CD4-positive, alpha-beta T cell (primary cell): Measurements from ENCODE around the gene SPIN1. TPM values are rescaled to one million over a fixed set of nuclear protein-coding genes. Genes with fewer than 3 reads are reported as not detected.

ENCODE experiments used
- ATAC-seq: fragments of 200-7000 bp; cut with Tn5 transposase; one replicate; pipeline ENCODE4 v1.10.0; 2022; ENCODE audit warnings: mild to moderate bottlenecking; ENCODE audit not compliant: poor library complexity
- CTCF ChIA-PET: fragments of 350-600 bp; sonication (Branson Sonifier 250); formaldehyde crosslinking; loops from one replicate; lab custom pipeline; 2021; ENCODE audit warnings: antibody characterized with exemption, inconsistent platforms; lab: Charles Lee
- POLR2A ChIA-PET: fragments of 350-600 bp; sonication (Branson Sonifier 250); formaldehyde crosslinking; loops from one replicate; lab custom pipeline; 2021; ENCODE audit warnings: antibody characterized with exemption, inconsistent platforms; lab: Charles Lee
- DNase-seq, 14 experiments: peaks; one replicate each; pipeline ENCODE4 v3.0.0-alpha.2; 2013 to 2020; ENCODE audit warnings: mixed read lengths in 2 of 14
- H3K27ac ChIP-seq, 2 donors: one replicate each; pipeline versions ENCODE4 v1.5.1 to v1.7.0; 2013; ENCODE audit warnings: low read length in 2 of 2, low read depth in 1 of 2, mild to moderate bottlenecking in 1 of 2
- H3K27me3 ChIP-seq, 2 experiments: 1 replicate in 1 of 2; 2 replicates in 1 of 2; pipeline versions ENCODE4 v1.6.1 to v1.7.0; 2013; ENCODE audit warnings: low read length in 2 of 2, control low read depth in 1 of 2, mild to moderate bottlenecking in 1 of 2, moderate library complexity in 1 of 2; ENCODE audit not compliant: insufficient read depth in 2 of 2, control insufficient read depth in 1 of 2
- H3K36me3 ChIP-seq: one replicate; pipeline ENCODE4 v1.6.1; 2013; ENCODE audit warnings: low read length, control low read depth; ENCODE audit not compliant: insufficient read depth
- H3K4me1 ChIP-seq: one replicate; pipeline ENCODE4 v1.6.1; 2013; ENCODE audit warnings: low read length, control low read depth; ENCODE audit not compliant: insufficient read depth
- H3K4me3 ChIP-seq: one replicate; pipeline ENCODE4 v1.5.1; 2013; ENCODE audit warnings: mild to moderate bottlenecking, low read length, moderate library complexity
- H3K9me3 ChIP-seq, 2 experiments: 1 replicate in 1 of 2; 2 replicates in 1 of 2; pipeline versions ENCODE4 v1.6.1 to v1.7.0; 2013; ENCODE audit warnings: low read length in 2 of 2, mild to moderate bottlenecking in 2 of 2, control low read depth in 1 of 2, moderate library complexity in 1 of 2; ENCODE audit not compliant: control insufficient read depth in 1 of 2, insufficient read depth in 1 of 2
- H3K27ac Mint-ChIP-seq: one replicate; pipeline ENCODE4 v1.8.0; 2020; ENCODE audit warnings: mixed read lengths
- H3K27me3 Mint-ChIP-seq: one replicate; pipeline ENCODE4 v1.8.0; 2021; ENCODE audit warnings: mixed read lengths
- H3K36me3 Mint-ChIP-seq: one replicate; pipeline ENCODE4 v1.8.0; 2021; ENCODE audit warnings: low read depth, mixed read lengths
- H3K4me1 Mint-ChIP-seq: one replicate; pipeline ENCODE4 v1.8.0; 2021; ENCODE audit warnings: low read depth, mixed read lengths
- H3K4me3 Mint-ChIP-seq: one replicate; pipeline ENCODE4 v1.8.0; 2020; ENCODE audit warnings: mild to moderate bottlenecking, mixed read lengths
- H3K9me3 Mint-ChIP-seq: one replicate; pipeline ENCODE4 v1.8.0; 2020; ENCODE audit warnings: mixed read lengths
- intact Hi-C, 2 experiments: fragments of 100-400 bp; cut with DNase I in 1 of 2; cut with micrococcal nuclease in 1 of 2; formaldehyde crosslinking; loops; one replicate each; pipeline versions ENCODE4 v1.15.1 to v1.9.0; 2023 to 2025; cut with DNase I, micrococcal nuclease
- total RNA-seq, 174 experiments: library from RNA in 2 of 174; stranded (reverse) in 2 of 174; gene quantifications; one replicate each; pipeline ENCODE4 v1.2.3 and lab custom pipeline; 2021 to 2026
- TF ChIP-seq, protein P1 (sequence below): fragments of 200-600 bp; IDR thresholded peaks from one replicate; pipeline ENCODE4 v1.8.0; 2022; ENCODE audit warnings: antibody characterized with exemption, mild to moderate bottlenecking

Gene SPIN1
- total RNA-seq, 2 experiments from 2014 or later = 27.7 to 30.3 TPM

DNA sequence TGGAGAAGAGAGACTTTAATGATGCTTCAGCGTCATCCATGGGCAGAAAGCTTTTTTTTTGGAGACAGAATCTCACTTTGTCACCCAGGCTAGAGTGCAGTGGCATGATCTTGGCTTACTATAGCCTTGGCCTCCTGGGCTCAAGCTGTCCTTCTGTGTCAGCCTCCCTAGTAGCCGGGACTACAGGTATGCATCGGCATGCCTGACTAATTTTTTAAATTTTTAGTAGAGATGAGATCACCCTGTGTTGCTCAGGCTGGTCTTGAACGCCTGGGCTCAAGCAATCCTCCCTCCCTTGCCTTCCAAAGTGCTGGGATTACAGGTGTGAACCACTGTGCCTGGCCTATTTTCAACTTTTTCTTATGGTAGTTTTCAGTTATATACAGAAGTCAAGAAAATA lies 23.2 kb downstream of the SPIN1 start:
- Histone ChIP-seq H3K9me3 (peaks cover 25 to 41% of the 10 kb centered on the region in 2 experiments), H3K36me3 (peaks cover 3% of the 10 kb centered on the region), H3K4me3 (no peak overlapping the region), H3K4me1 (no peaks in the 10 kb centered on the region), H3K27ac (no peak overlapping the region), H3K27me3 (no peaks in the 10 kb centered on the region)
- no peak for DNase-seq
- H3K4me3 Mint-ChIP-seq = no peak overlapping the region
- POLR2A ChIA-PET = no interaction called here
- H3K27ac Mint-ChIP-seq = no peak overlapping the region
- H3K36me3 Mint-ChIP-seq = peaks cover 62% of the 10 kb centered on the region
- H3K4me1 Mint-ChIP-seq = peaks cover 14% of the 10 kb centered on the region
- intact Hi-C loops = no loop called here
- CTCF ChIA-PET = no interaction called here
- TF ChIP-seq, protein P1, sequence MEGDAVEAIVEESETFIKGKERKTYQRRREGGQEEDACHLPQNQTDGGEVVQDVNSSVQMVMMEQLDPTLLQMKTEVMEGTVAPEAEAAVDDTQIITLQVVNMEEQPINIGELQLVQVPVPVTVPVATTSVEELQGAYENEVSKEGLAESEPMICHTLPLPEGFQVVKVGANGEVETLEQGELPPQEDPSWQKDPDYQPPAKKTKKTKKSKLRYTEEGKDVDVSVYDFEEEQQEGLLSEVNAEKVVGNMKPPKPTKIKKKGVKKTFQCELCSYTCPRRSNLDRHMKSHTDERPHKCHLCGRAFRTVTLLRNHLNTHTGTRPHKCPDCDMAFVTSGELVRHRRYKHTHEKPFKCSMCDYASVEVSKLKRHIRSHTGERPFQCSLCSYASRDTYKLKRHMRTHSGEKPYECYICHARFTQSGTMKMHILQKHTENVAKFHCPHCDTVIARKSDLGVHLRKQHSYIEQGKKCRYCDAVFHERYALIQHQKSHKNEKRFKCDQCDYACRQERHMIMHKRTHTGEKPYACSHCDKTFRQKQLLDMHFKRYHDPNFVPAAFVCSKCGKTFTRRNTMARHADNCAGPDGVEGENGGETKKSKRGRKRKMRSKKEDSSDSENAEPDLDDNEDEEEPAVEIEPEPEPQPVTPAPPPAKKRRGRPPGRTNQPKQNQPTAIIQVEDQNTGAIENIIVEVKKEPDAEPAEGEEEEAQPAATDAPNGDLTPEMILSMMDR = no peak
- peaks cover 10% of the 10 kb centered on the region for H3K9me3 Mint-ChIP-seq
- ATAC-seq = no peak
- H3K27me3 Mint-ChIP-seq = no peaks in the 10 kb centered on the region

DNA sequence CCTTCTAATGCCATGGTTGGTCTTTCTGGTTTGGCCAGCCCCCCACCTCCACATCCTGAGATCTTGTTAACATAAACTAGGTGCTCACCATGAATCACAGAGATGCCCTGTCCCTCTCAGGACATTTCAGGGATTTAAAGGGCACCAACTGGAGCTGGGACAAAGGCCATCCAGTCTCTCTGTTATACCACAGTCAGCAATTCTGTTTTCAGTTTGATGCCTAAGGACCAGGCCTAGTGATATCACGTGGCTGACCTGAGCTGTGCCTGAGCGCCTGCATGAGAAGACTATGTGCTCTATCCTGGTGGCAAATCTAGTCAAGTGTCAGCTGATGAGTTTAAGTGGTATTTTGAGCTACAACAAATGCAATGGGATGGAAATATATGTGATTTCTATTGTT lies 26.1 kb downstream of the SPIN1 start:
- peaks cover 42 to 52% of the 10 kb centered on the region in 2 experiments for H3K9me3 ChIP-seq
- Mint-ChIP-seq H3K36me3 (peaks cover 90% of the 10 kb centered on the region), H3K4me1 (peaks cover 18% of the 10 kb centered on the region), H3K4me3 (no peak overlapping the region), H3K27me3 (no peaks in the 10 kb centered on the region), H3K9me3 (peaks cover 18% of the 10 kb centered on the region), H3K27ac (no peak overlapping the region)
- DNase-seq (no peak), ATAC-seq (no peak)
- no peaks in the 10 kb centered on the region for H3K27me3 ChIP-seq
- TF ChIP-seq, protein P1 = no peak
- H3K36me3 ChIP-seq = peaks cover 10% of the 10 kb centered on the region
- intact Hi-C loops = no loop called here
- H3K27ac ChIP-seq = no peak overlapping the region
- H3K4me3 ChIP-seq = no peak overlapping the region
- H3K4me1 ChIP-seq = no peaks in the 10 kb centered on the region
- ChIA-PET POLR2A (no interaction called here), CTCF (no interaction called here)

DNA sequence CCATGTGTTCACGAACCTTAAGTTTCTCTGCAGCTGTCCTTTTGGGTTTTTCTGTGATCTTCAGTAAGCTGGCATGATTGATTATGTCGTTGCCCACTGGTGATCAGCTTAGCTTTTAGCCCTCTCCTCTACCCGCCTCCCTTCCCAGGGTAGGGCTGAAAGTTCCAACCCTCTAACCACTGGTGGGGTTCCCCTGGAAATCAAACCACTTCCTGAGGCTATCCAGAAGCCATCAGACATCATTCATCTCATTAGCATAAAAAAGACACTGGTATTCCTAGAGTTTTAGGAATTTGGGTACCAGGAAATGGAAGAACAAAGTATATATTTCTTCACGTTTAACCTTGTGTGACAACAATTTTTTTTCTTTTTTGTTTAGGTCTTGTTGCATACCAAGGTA lies 29.8 kb downstream of the SPIN1 start:
- peaks cover 13% of the 10 kb centered on the region for H3K9me3 Mint-ChIP-seq
- H3K27me3 Mint-ChIP-seq = no peaks in the 10 kb centered on the region
- ATAC-seq (no peak), DNase-seq (no peak)
- ChIA-PET CTCF (no interaction called here), POLR2A (no interaction called here)
- Histone ChIP-seq H3K27ac (no peak overlapping the region), H3K4me3 (no peak overlapping the region), H3K27me3 (no peaks in the 10 kb centered on the region), H3K36me3 (peaks cover 16% of the 10 kb centered on the region), H3K4me1 (no peaks in the 10 kb centered on the region), H3K9me3 (peaks cover 49 to 58% of the 10 kb centered on the region in 2 experiments)
- no peak overlapping the region for H3K27ac Mint-ChIP-seq
- no peak overlapping the region for H3K4me3 Mint-ChIP-seq
- TF ChIP-seq, protein P1 = no peak
- intact Hi-C loops = no loop called here
- H3K36me3 Mint-ChIP-seq = peaks cover 96% of the 10 kb centered on the region
- peaks cover 5% of the 10 kb centered on the region for H3K4me1 Mint-ChIP-seq
